Renal cortex interstitium (tissue), 11 donors: Measurements from ENCODE around the gene CDA. TPM values are rescaled to one million over a fixed set of nuclear protein-coding genes. Genes with fewer than 3 reads are reported as not detected.

Experiments used
- DNase-seq, 11 donors: peaks; one replicate each; pipeline ENCODE4 v3.0.0-alpha.2; 2013; ENCODE audit warnings: low read depth in 9 of 11, low spot score in 4 of 11; ENCODE audit errors: extremely low read depth in 1 of 11
- polyA plus RNA-seq, 3 donors: library from polyadenylated mRNA; unstranded; fragments of 120-200 nt; gene quantifications; one replicate each; pipeline ENCODE4 v1.2.1, GENCODE V29; 2013; ENCODE audit not compliant: insufficient read length in 3 of 3

The CDA gene
- polyA plus RNA-seq, 3 donors = 4.5 to 6.1 (median 5.7) TPM

DNA sequence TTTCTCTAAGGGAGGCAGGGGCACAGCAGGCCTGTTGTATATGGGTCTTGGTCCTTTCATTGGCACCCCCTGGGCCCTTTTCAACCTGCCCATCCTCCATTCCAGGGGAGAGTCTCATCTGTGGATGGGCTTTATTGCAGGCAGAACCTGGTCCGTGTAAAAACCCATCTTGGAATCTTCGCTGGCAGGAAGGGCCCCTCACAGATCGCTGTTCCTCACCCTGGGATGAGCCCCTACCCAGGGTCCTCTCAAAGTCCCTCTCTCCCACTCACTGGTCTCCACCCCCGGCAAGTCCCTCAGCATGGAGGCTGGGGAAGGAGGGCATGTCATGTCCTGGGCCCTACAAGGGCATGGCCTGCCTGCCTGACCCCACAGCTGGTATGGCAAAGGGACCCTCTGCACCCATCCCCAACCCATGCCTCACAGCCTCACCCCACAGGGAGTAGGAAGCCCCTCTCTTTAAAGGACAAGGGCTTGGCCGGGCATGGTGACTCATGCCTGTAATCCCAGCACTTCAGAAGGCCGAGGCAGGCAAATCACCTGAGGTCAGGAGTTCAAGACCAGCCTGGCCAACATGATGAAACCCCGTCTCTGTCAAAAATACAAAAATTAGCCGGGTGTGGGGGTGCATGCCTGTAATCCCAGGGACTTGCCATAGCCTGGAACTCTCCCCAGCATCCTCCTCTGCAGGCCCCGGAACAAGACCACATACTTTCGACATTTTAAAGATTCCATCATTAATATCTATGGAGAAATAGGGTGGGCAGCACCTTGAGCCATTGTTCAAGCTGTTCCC lies 13.2 kb upstream of the CDA start:
- no peak for DNase-seq

DNA sequence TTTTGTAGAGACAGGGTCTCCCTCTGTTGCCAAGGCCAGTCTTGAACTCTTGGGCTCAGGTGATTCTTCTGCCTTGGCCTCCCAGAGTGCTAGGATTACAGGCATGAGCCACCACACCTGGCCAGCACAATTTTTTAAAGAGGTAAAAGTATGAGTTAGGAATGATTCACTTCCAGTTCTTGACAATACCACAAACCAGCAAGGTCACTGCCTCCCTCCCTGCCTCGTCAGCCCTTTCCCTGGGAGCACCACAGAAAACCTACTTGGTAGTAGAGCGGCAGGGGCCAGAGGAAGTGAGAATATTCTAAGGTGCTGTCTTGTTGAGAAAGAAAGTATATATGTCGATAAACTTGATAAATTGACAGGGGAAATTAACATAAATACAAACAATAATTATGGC lies 10.8 kb upstream of the CDA start:
- DNase-seq = no peak

DNA sequence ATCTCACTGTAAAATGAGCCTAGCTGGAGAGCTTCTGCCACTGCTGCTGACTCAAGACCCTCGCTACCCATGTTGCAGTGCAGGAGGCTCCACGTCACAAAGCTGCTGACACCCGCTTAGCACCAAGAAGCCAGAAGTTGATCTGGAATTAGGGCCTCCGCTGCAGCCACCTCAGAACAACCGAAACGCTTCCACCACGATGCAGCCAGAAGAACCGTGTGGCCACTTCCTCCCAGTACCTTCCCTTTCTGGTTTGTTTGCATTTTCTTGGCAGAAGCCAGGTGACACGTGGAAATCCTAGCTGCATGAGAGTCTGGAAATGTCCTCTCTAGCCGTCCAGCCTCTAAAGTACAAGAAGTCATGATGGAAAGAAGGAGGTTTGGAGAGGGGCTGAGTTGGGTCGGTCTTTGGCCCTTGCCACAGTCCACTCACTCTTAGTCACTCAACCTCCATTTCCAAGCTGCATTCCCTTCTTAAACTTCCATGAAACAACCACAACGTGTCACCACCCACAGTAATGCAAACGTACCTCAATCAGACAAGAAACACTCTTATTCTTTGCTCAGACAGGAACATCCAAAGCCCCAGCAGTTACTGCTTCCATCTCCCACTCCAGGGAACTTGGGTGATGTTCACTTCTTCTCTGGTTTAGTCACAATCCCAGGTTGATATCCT lies 10.0 kb upstream of the CDA start:
- no peak for DNase-seq

DNA sequence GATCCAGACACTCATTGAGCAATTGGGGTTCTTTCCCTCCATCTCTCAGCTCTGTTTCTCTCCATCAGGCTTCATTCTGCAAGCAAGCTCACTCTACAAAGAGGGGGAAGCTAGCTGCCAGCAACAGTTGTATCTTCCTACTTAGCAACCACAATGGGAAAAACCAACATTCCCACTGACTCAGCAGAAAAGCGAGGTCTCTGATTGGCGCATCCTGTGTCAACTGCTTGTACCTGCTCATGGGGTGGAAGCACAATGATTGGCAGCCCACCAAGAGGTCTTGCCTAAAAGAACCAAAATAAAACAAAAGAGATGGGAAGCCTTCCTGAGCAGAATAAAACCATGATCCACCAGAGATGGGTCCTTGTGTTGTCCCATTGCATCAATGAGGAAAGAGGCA lies 4.0 kb upstream of the CDA start:
- no peak for DNase-seq

DNA sequence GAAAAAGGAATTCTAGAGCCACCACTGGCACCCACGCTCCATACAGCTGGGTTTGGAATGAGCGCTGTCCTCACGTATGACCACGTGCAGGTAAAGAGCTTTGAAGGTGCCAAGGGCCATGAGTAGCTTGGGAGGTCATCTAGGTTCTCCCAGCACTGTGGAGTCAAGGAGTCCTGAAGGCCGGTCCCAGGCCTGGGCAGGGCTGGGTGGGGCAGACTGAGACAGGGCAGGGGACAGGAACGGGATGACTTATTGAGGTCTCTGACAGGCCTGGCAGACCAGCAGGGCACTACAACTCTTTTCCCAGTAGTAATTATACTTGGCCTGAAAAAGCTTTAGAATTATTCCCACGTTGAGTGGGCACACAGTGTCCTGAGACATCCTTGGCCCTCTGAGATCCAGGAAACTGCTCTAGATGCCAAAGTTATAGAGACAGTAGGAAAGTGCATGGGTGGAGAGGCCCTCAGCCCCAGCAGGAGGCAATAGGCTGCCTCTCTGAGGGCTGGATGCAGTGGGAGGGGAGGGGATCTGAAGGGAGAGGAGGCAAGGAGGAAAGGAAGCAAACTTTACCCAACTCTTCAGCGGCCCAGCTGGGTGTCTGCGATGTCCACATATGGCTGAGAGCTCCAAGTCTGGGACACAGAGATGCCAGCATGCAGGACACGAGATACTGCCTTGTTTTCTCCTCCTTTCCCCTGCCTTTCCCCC lies 1.8 kb upstream of the CDA start:
- DNase-seq = no peak

DNA sequence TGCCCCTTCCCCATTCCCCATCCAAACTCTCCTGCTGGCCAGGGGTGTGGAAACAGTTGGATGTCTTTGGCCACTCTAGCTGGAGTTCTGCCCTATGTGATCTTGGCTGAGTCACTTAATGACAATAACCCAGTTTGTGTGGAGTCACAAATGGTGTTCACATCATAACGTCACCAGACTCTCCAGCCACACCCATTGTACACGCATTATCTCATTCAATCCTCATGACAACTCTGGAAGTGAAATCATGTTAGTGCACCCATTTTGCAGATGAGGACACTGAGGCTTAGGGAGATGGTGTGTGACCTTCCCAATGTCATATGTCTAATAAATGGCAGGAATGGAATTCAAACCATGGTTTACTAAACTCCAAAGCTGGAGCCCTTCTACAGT lies 1.2 kb upstream of the CDA start:
- DNase-seq = no peak

DNA sequence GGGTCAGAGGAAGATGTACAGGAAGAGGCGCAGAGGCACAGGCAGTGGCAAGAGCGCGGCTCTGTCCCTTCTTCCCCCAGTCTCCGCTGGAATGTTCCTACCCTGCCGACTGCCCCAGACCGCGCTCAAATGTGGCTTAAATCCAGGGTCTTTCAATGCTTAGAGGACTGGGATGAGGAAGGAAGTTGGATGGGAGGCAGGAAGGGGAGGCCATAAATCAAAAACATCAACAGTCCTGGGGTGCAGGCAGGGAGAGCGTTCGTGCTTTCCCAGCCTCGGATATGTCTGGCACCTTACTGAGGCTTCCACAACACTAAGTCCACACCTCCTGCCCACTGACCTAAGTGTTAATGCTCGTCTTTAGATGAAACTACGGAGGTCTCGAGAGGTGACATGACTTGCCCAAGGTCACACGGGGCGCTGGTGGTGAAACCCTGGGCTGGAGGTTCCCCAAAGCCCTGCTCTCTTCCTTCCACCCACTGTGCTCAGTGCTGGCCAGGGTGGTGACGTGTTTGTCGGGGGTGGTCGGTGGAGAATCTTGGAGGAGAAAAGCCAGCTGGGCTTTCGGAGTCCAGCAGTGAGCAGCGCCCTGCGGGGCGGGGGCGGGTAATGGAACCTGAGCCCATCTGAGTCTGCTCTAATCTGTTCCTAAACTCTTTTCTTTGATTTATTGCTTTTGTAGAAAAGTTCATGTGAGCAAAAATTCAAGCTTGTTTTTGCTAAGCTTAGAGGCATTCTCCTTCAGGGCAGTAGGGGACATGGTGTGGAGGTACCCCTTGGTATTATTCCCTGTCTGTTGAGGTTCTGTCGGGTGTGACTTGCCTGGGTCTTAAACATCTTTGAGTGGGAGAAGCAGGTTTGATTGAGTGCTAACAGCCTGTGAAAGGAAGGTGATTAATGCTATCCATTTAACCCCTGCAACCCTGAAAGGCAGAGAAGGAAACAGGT lies 708 bp downstream of the CDA start:
- peak; percentile 74 to 89 (median 80) for DNase-seq

DNA sequence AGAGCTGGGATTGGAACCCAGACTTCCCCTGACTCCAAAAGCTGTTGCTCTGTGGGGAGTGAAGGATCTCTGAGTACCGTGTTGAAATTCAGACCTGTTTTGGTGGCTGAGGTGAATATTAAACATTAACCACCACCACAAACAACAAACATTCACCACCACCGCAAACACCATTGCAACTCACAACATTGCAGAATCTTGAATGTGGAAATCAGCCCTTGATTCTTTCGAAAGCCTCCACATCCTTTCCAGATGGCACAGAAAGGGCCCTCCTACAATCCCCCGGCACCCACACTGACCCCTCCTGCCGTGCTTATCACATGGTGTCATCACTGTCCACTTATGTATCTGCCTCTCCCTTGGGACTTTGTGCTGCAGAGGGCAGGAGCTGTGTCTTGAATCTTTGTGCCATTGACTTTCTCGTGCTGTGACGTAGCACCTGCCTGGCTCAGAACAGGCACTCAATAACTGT lies 1.4 kb downstream of the CDA start:
- DNase-seq = no peak

DNA sequence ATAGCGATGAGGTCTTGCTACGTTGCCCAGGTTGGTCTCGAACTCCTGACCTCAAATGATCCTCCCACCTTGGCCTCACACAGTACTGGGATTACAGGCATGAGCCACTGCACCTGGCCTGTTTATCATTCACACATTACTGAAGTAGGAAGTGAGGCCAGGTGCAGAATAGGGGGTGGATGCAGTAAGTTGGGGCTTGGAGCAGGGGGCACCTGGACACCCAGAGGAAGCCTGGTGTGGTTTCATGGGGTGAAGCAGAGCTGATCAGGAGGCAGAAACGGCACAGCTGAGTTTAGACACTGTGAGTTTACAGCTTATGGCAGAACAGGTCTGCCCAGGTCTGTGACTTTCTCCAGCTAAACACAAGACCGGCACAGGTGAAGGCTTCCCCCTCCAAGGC lies 4.9 kb downstream of the CDA start:
- no peak for DNase-seq

DNA sequence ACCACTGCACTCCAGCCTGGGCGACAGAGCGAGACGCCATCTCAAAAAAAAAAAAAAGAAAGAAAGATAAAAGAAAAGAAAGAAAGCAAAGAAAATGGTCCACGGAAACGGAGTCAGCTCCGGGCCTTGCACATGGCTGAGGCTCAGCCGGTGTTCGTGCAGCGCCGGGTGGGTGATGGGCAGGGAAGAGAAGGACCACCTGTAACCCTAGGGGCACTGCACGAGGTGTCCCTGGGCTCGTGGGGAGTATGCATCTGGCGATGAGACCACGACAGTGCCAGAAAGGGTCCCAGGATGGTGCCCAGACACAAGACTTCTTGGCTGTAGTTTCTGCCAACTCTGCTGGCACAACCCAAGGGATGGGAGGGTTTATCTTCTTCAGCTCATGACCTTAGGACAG lies 5.8 kb downstream of the CDA start:
- DNase-seq = no peak

DNA sequence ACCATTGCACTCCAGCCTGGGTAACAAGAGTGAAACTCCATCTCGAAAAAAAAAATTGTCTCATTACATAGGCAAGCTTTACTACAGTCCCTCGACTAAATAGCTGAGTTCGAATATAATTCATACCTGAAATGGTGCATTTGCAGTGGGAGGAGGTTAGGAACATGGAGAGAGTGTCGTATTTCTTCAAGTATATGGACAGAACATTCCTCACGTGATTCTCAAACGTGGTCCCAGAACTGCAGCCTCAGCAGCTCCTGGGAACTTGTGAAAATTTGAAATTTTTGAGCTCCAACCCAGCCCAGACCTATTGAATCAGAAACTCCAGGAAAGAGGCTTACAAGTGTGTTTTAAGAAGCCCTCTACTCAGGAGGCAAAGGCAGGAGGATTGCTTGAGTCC lies 7.2 kb downstream of the CDA start:
- DNase-seq = no peak

DNA sequence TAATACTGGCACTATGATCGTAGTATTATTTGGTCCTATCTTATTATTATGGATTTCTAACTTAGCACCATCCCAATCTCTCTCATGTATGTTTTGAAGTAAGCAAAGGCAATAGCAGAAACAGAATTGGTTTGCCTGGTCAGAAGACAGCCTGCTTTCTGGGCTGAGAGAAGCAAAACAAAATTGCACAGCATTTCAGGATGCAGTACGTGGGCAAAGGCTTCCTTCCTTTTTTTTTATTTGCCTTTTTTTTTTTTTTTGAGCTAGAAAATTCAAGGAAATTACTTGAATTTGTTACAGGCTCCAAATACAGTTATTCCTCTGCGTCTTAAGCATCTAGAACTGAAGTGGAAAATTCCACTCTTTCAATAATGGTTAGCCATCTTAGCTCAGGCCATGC lies 8.8 kb downstream of the CDA start:
- no peak for DNase-seq

DNA sequence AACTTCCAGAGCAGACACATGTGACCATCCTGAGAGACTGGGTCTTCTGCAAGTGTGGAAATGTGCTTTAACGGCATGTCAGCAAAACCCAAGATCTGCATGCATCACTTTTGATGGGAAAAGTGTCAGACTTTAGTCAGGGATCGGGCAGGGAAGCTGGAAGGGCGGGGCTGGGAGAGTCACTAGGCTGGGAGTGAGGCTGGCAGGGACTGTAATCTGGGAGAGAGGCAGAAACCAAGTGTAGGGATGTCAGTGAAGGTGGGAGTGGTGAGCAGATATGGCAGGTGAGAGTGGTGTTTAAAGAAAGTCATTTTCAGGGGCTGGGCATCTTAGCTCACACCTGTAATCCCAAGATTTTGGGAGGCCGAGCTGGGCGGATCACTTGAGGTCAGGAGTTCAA lies 11.3 kb downstream of the CDA start:
- DNase-seq = no peak

DNA sequence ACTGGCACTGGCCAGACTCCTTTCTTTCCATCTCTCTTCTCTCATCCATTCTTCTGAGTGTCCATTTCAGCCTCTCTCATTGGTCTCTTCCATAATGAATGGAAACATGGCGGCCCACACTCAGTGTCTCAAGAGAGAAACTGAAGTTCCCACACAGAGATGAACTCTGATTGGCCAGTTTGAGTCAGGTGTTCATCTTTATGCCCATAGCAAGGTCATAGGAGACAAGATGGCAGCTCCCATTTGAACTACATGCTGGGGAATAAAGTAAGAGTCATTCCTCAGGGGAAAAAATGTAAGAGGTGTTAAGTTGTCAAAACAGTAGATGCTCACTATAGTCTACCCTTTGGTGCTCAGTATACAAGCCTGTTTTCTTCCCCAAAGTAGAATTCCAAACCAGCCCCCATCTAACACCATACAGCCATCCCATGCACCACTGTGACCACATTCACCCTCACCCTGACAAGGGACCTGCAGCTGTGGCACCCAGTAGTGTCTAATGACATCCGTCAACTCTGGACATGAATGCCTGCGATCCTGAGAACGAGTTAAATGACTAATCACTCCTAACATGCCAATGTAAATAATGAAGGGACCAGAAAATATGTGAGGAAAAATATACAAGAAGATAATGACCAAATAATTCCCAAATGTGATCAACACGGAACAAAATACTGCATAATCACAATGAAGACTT lies 12.4 kb downstream of the CDA start:
- DNase-seq = no peak

DNA sequence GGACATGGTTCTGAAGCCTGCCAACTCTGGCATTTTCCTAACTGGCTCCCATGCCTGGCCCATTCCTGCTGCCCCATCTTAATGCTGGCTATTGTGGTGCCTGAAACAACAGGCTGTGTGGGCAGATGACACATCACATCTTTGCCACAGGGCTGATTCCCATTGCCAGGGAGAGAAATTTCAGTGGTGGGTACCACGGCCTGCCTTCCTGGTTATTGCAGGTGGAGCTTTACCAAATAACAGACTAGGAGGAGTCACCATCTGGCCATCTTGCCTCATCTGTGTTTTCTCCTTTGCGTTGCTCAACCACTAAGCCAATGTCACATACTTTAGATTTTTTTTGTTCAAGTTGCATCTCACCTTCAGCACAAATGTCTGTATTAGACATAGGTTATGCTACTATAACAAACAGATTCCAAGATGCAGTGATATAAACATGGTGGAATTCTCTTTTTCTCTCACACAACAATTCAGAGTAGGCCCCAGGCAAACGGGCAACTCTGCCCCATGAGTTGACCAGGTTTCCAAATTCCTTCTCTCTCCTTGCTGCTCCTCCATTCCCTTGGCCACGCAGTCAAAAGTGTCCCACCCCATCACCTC lies 14.1 kb downstream of the CDA start:
- no peak for DNase-seq

DNA sequence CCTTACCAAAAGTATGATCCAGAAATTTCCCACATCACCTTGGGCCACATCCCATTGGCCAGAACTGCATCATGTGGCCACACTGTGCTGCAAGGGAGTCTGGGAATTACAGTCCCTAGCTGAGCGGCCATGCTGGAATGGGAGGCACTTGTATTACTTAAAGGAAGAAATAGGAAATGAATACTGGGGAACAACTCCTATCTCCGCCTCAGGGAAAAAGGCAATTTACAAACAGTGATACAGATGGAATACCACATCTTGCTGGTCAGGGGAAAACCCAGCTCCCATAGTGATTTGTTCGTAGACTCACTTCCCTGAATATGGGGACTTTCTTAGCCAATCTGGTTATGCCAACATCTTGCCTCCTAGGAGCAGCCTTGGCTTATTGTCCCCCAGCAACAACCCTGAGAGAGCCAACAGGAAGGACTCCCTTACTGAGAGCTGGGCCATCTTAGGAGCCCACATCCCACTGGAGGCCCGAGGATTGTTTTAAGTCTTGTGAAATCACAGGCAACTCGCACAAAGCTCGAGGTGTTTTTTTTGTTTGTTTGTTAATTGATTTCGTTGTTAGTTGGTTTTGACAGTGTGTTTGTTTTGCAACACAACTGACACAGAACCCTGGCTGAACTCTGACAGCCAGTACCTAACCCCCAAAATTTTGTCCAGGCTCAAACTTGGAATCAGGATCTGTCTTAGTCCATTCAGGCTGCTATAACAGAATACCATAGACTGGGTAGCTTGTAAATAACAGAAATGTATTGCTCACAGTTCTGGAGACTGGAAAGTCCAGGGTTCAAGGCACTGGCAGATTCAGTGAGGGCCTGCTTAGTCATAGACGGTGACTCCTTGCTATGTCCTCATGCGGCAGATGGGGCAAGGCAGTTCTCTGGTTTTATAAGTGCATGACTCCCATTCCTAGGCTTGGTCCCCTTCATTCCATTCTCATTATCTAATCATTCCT lies 14.9 kb downstream of the CDA start:
- no peak for DNase-seq

DNA sequence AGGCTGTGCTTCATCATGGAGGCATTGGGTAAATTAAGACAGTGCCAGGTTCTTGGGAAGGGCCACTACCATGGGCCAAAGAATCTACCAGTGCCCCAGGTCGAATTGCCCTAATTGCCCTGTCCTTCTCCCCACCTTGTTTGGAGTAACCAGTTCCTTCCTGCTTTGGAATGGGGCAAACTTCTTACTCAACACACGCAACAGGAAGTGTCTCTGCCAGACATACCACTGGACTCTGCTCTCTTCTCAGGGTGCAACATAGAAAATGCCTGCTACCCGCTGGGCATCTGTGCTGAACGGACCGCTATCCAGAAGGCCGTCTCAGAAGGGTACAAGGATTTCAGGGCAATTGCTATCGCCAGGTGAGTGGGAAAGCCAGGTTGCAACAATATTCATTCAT lies 15.8 kb downstream of the CDA start:
- no peak for DNase-seq
